HL-60 (cell line): Measurements from ENCODE around the gene STON2.

ENCODE experiments used
- POLR2AphosphoS5 ChIP-seq: IDR thresholded peaks from 2 replicates; pipeline ENCODE4 v1.6.1; 2012; ENCODE audit warnings: low read depth
- TF ChIP-seq, protein P1 (sequence below): IDR thresholded peaks from one replicate; pipeline ENCODE4 v1.5.1; 2011; ENCODE audit warnings: low read length, control low read depth, inconsistent platforms; ENCODE audit not compliant: insufficient read depth

DNA sequence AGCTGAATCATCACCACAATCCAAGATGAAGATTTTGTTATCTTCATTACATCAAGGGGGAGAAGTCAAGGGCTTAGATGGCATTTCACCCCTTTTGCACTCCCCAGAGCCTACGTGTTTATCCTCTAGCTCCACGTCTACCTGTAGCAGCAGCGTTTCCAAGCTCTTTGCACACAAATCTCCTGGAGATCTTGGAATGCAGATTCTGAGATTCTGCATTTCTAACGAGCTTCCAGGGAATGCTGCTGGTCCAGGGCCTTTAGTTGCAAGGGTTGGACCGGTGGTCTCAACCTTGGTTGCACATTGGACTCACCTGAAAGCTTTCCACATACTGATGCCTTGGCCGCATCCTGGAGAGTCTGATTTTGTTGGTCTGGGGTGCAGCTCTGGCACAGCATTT is 49.5 kb upstream of the STON2 start:
- TF ChIP-seq, protein P1, sequence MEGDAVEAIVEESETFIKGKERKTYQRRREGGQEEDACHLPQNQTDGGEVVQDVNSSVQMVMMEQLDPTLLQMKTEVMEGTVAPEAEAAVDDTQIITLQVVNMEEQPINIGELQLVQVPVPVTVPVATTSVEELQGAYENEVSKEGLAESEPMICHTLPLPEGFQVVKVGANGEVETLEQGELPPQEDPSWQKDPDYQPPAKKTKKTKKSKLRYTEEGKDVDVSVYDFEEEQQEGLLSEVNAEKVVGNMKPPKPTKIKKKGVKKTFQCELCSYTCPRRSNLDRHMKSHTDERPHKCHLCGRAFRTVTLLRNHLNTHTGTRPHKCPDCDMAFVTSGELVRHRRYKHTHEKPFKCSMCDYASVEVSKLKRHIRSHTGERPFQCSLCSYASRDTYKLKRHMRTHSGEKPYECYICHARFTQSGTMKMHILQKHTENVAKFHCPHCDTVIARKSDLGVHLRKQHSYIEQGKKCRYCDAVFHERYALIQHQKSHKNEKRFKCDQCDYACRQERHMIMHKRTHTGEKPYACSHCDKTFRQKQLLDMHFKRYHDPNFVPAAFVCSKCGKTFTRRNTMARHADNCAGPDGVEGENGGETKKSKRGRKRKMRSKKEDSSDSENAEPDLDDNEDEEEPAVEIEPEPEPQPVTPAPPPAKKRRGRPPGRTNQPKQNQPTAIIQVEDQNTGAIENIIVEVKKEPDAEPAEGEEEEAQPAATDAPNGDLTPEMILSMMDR: no peak
- TF ChIP-seq POLR2AphosphoS5: no peak
